Lung (tissue), 12 donors: Measurements from ENCODE around the gene ARHGAP42. TPM values are rescaled to one million over a fixed set of nuclear protein-coding genes. Genes with fewer than 3 reads are reported as not detected.

Experiments
- ATAC-seq: fragments of 200-7000 bp; cut with Tn5 transposase; one replicate; pipeline ENCODE4 v1.9.1; 2020; ENCODE audit warnings: moderate number of reproducible peaks; ENCODE audit not compliant: insufficient read depth, low FRiP score
- DNase-seq, 3 donors: peaks; one replicate each; pipeline ENCODE4 v3.0.0-alpha.2; 2013 to 2017
- H3K27ac ChIP-seq, 2 donors: one replicate each; pipeline ENCODE4 v1.5.1; 2013; ENCODE audit warnings: mild to moderate bottlenecking in 2 of 2, moderate library complexity in 2 of 2, control low read depth in 1 of 2, inconsistent platforms in 1 of 2, low read depth in 1 of 2, low read length in 1 of 2
- H3K27me3 ChIP-seq, 3 donors: one replicate each; pipeline ENCODE4 v1.5.1; 2013; ENCODE audit warnings: low read length in 2 of 3; ENCODE audit not compliant: control insufficient read depth in 3 of 3, insufficient read depth in 3 of 3
- H3K36me3 ChIP-seq, 4 donors: one replicate each; pipeline ENCODE4 v1.5.1; 2013; ENCODE audit warnings: low read length in 4 of 4, mild to moderate bottlenecking in 1 of 4, moderate library complexity in 1 of 4; ENCODE audit not compliant: control insufficient read depth in 4 of 4, insufficient read depth in 4 of 4
- H3K4me1 ChIP-seq, 5 donors: one replicate each; pipeline ENCODE4 v1.5.1; 2013; ENCODE audit warnings: low read length in 5 of 5, mild to moderate bottlenecking in 2 of 5, moderate library complexity in 1 of 5; ENCODE audit not compliant: control insufficient read depth in 5 of 5, insufficient read depth in 5 of 5
- H3K4me3 ChIP-seq: one replicate; pipeline ENCODE4 v1.5.1; 2013; ENCODE audit warnings: mild to moderate bottlenecking, control low read depth, moderate library complexity
- H3K9ac ChIP-seq, 2 donors: one replicate each; pipeline ENCODE4 v1.5.1; 2013; ENCODE audit warnings: low read length in 2 of 2, control low read depth in 1 of 2; ENCODE audit not compliant: insufficient read depth in 1 of 2
- H3K9me3 ChIP-seq, 4 donors: one replicate each; pipeline ENCODE4 v1.5.1; 2013; ENCODE audit warnings: low read length in 3 of 4, mild to moderate bottlenecking in 1 of 4, moderate library complexity in 1 of 4; ENCODE audit not compliant: control insufficient read depth in 4 of 4, insufficient read depth in 3 of 4
- CTCF ChIP-seq: IDR thresholded peaks from 2 replicates; pipeline ENCODE4 v1.5.1; 2012; ENCODE audit warnings: mild to moderate bottlenecking; ENCODE audit errors: control extremely low read depth, extremely low read depth
- WGBS, 2 donors: extraction: QIAGEN DNeasy Blood & Tissue Kit; methylation state at CpG; one replicate each; pipeline ENCODE4 v1.1.7; 2013; 5-methylcytosine and 5-hydroxymethylcytosine counted together
- polyA plus RNA-seq, 2 donors: library from polyadenylated mRNA; stranded (reverse); fragments of 200-250 nt; gene quantifications; one replicate each; pipeline ENCODE4 v1.2.1, GENCODE V29; 2013
- total RNA-seq, 2 donors: library from RNA; depleted of rRNA in 1 of 2; stranded (reverse); fragments of >200 nt in 1 of 2; gene quantifications; one replicate each; pipeline ENCODE4 v1.2.1, GENCODE V29; 2014 to 2021
- donor health status: control.
- donor health status: control.
- donor health status: Bipolar disorder and iron deficiency.
- donor health status: healthy.
- donor health status: DM: yes; HTN: yes; CAD: no.

The ARHGAP42 gene
- total and polyA plus RNA-seq, 4 donors, result 4.1 to 58.6 (median 10.3) TPM

GRCh38 chr11:100790073-100790472 is 103.0 kb downstream of the ARHGAP42 start:
- Histone ChIP-seq H3K27ac (no peak overlapping the region), H3K4me3 (no peak overlapping the region), H3K4me1 (peaks cover 0 to 12% (median 2%) of the 10 kb centered on the region in 5 donors), H3K36me3 (no peaks in the 10 kb centered on the region), H3K9me3 (peaks cover 0 to 2% (median 0%) of the 10 kb centered on the region in 4 donors), H3K9ac (no peak overlapping the region), H3K27me3 (no peaks in the 10 kb centered on the region)
- TF ChIP-seq CTCF, result no peak
- ATAC-seq (no peak), DNase-seq (no peak)
- WGBS, 2 donors, result 60 to 66% methylated on average over 2 of the region's 2 CpGs

- Histone ChIP-seq H3K4me3 (no peak overlapping the region), H3K36me3 (no peaks in the 10 kb centered on the region), H3K9me3 (no peaks in the 10 kb centered on the region), H3K4me1 (peaks cover 0 to 5% (median 0%) of the 10 kb centered on the region in 5 donors), H3K27me3 (no peaks in the 10 kb centered on the region), H3K9ac (no peak overlapping the region), H3K27ac (no peak overlapping the region)
- no peak for ATAC-seq
- no peak for DNase-seq
- no peak for TF ChIP-seq CTCF
Observed at GRCh38 chr11:100791103-100791502, 104.0 kb downstream of the ARHGAP42 start.

GRCh38 chr11:100791860-100792259 is 104.8 kb downstream of the ARHGAP42 start:
- Histone ChIP-seq H3K36me3 (no peaks in the 10 kb centered on the region), H3K27me3 (no peaks in the 10 kb centered on the region), H3K9ac (peak overlapping the region in 1 of 2 donors; percentile 28), H3K4me3 (no peak overlapping the region), H3K27ac (no peak overlapping the region), H3K9me3 (no peaks in the 10 kb centered on the region), H3K4me1 (peaks cover 0 to 5% (median 0%) of the 10 kb centered on the region in 5 donors)
- 19 to 24% methylated on average over 1 of the region's 1 CpG for WGBS, 2 donors
- no peak for TF ChIP-seq CTCF
- DNase-seq, result no peak
- ATAC-seq, result no peak

- H3K4me3 ChIP-seq, result no peak overlapping the region
- no peaks in the 10 kb centered on the region for H3K9me3 ChIP-seq
- whole genome bisulfite sequencing, 2 donors, result 56 to 57% methylated on average over 2 of the region's 2 CpGs
- DNase-seq, result peak in 1 of 3 donors; percentile 18
- H3K36me3 ChIP-seq, result no peaks in the 10 kb centered on the region
- H3K27me3 ChIP-seq, result no peaks in the 10 kb centered on the region
- ATAC-seq, result no peak
- peaks cover 0 to 5% (median 0%) of the 10 kb centered on the region in 5 donors for H3K4me1 ChIP-seq
- no peak overlapping the region for H3K27ac ChIP-seq
- no peak for TF ChIP-seq CTCF
- H3K9ac ChIP-seq, result no peak overlapping the region
Observed at GRCh38 chr11:100793525-100793924, 106.4 kb downstream of the ARHGAP42 start.
